ENCODE measurements around the gene MYO7B.

The MYO7B gene

GRCh38 chr2:127598711-127599110, 63.2 kb downstream of the MYO7B start:
- peak; percentile 14 for DNase-seq (ENCODE audit: low read depth)
- no peak for TF ChIP-seq CTCF (conservative IDR thresholded peaks at IDR 0.05; ENCODE audit: low read depth, low read length)
- no peak overlapping the region for H3K4me3 ChIP-seq (ENCODE audit: low read depth, low read length)

- H3K4me3 ChIP-seq (ENCODE audit: low read depth, low read length) = no peak overlapping the region
- no peak for TF ChIP-seq CTCF (conservative IDR thresholded peaks at IDR 0.05; ENCODE audit: low read depth, low read length)
- DNase-seq (ENCODE audit: low read depth) = peak; percentile 20
Measured at GRCh38 chr2:127599211-127599610, 63.7 kb downstream of the MYO7B start.

GRCh38 chr2:127604986-127605385, 69.5 kb downstream of the MYO7B start:
- H3K4me3 ChIP-seq (ENCODE audit: low read depth, low read length) = no peak overlapping the region
- no peak for TF ChIP-seq CTCF (conservative IDR thresholded peaks at IDR 0.05; ENCODE audit: low read depth, low read length)
- DNase-seq (ENCODE audit: low read depth) = no peak

- no peak for TF ChIP-seq CTCF (conservative IDR thresholded peaks at IDR 0.05; ENCODE audit: low read depth, low read length)
- DNase-seq (ENCODE audit: low read depth) = no peak
- H3K4me3 ChIP-seq (ENCODE audit: low read depth, low read length) = no peak overlapping the region
Measured at GRCh38 chr2:127605691-127606263, 70.3 kb downstream of the MYO7B start.

GRCh38 chr2:127606625-127607398, 71.3 kb downstream of the MYO7B start:
- no peak for TF ChIP-seq CTCF (conservative IDR thresholded peaks at IDR 0.05; ENCODE audit: low read depth, low read length)
- no peak overlapping the region for H3K4me3 ChIP-seq (ENCODE audit: low read depth, low read length)
- no peak for DNase-seq (ENCODE audit: low read depth)

GRCh38 chr2:127607399-127607908, 72.0 kb downstream of the MYO7B start:
- TF ChIP-seq CTCF (conservative IDR thresholded peaks at IDR 0.05; ENCODE audit: low read depth, low read length) = no peak
- H3K4me3 ChIP-seq (ENCODE audit: low read depth, low read length) = no peak overlapping the region
- DNase-seq (ENCODE audit: low read depth) = no peak

All from choroid plexus epithelial cell (primary cell).